IPS-20b (cell line): ENCODE results near the gene PRKG1.

ENCODE experiments used
- H3K27ac ChIP-seq: one replicate; pipeline ENCODE4 v1.5.1; 2013; ENCODE audit warnings: low read length
- H3K27me3 ChIP-seq: 2 replicates; pipeline ENCODE4 v1.6.1; 2013; ENCODE audit warnings: mild to moderate bottlenecking, low read length, inconsistent platforms; ENCODE audit not compliant: insufficient read depth
- H3K36me3 ChIP-seq: 2 replicates; pipeline ENCODE4 v1.6.1; 2013; ENCODE audit warnings: low read depth, mild to moderate bottlenecking, inconsistent platforms, low read length, moderate library complexity; ENCODE audit not compliant: insufficient read depth
- H3K4me1 ChIP-seq: 2 replicates; pipeline ENCODE4 v1.6.1; 2013; ENCODE audit warnings: mild to moderate bottlenecking, control low read depth, inconsistent platforms, low read length, moderate library complexity; ENCODE audit not compliant: insufficient read depth
- H3K4me3 ChIP-seq: 2 replicates; pipeline ENCODE4 v1.5.1; 2013; ENCODE audit warnings: mild to moderate bottlenecking, low read length, inconsistent platforms
- H3K9ac ChIP-seq: 2 replicates; pipeline ENCODE4 v1.6.1; 2013; ENCODE audit warnings: low read depth, mild to moderate bottlenecking, inconsistent platforms, low read length, moderate library complexity
- H3K9me3 ChIP-seq: 2 replicates; pipeline ENCODE4 v1.6.1; 2013; ENCODE audit warnings: mild to moderate bottlenecking, low read depth, low read length, inconsistent platforms; ENCODE audit not compliant: insufficient read depth

The PRKG1 gene

DNA sequence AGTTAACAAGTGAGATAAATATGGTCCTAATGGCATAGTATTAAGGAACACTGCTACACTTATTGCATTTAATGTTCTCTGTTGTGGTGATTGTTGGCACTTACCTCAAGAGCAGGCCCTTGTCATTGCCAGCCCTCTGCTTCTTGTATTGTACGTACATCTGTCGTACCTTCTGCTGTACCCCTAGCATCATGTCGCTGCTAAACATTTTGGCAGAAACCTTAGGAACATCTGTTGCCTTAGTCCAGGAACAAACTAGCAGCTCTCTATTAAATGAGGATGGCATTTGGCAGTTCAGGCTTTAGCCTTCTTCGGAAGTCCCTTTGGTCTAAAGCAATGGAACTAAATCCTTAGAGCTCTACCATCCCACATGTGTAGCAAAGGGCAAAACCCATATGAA lies 47.6 kb downstream of the PRKG1 start:
- no peaks in the 10 kb centered on the region for H3K36me3 ChIP-seq
- H3K4me1 ChIP-seq = no peaks in the 10 kb centered on the region
- no peak overlapping the region for H3K9ac ChIP-seq
- no peak overlapping the region for H3K27ac ChIP-seq
- no peak overlapping the region for H3K4me3 ChIP-seq
- H3K27me3 ChIP-seq = no peaks in the 10 kb centered on the region
- peaks cover 3% of the 10 kb centered on the region; the same call in 1 of the 2 replicates for H3K9me3 ChIP-seq

DNA sequence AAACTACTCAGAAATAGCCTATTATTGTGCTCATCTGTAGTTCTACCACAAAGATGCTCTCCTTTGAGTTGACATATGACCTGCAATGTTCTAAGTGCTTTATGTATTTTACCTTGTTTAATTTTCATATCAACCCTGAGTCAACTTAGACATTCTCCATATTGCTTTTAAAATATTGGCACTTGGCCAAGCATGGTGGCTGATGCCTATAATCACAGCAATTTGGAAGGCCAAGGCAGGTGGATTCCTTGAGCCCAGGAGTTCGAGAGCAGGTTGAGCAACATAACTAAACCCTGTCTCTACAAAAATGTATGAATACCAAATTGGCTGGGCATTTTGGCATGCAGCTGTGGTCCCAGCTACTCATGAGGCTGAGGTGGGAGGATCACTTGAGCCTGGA lies 50.6 kb downstream of the PRKG1 start:
- H3K4me3 ChIP-seq = no peak overlapping the region
- H3K9ac ChIP-seq = no peak overlapping the region

DNA sequence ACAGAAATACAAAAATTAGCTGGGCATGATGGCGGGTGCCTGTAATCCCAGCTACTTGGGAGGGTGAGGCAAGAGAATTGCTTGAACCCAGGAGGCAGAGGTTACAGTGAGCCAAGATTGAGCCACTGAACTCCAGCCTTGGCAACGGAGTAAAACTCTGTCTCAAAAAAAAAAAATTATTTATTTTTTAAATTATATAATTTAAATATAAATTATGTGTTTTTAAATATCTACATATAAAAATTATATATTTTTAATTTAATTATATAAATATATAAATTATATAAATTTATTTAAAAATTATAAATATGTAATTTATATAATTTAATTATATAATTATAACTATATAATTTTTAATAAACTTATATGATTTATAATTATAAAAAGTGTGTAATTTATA lies 51.2 kb downstream of the PRKG1 start:
- Histone ChIP-seq H3K4me3 (no peak overlapping the region), H3K9me3 (peaks cover 4% of the 10 kb centered on the region; the same call in 1 of the 2 replicates), H3K4me1 (no peaks in the 10 kb centered on the region), H3K27me3 (no peaks in the 10 kb centered on the region), H3K9ac (no peak overlapping the region), H3K27ac (no peak overlapping the region), H3K36me3 (no peaks in the 10 kb centered on the region)

More for the DNA sequence above, 50.6 kb downstream of the PRKG1 start:
- H3K4me1 ChIP-seq = no peaks in the 10 kb centered on the region
- no peaks in the 10 kb centered on the region for H3K36me3 ChIP-seq
- H3K27me3 ChIP-seq = no peaks in the 10 kb centered on the region
- peaks cover 4% of the 10 kb centered on the region; the same call in 1 of the 2 replicates for H3K9me3 ChIP-seq
- no peak overlapping the region for H3K27ac ChIP-seq

DNA sequence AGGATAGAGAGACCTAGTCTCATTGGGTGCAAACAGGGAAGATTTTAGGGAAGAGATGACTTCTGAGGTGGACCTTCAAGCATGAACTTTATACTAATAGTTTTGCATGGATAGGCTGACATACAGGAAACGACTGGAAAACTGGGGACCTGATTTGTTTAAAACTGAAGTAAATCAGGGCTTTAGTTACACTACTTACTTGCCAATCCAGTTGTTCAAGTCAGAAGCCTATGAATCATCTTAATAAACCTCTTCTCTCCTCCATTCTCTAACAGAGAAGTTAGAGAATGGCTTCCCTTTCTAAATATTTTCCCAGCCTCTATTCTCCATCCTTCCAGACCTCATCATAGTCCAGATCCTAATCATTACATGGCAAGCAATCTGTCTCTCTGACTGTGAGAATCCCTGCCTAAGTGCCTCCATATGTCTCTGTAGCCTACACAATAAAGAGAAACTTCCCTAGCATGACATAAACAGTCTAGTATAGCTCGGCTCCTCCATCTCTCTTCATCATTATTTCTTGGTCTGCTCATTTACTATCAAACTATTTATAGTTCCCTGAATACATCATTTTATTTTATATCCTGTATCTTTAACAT lies 55.8 kb downstream of the PRKG1 start:
- H3K4me3 ChIP-seq = no peak overlapping the region
- peaks cover 4% of the 10 kb centered on the region; the same call in 1 of the 2 replicates for H3K9me3 ChIP-seq
- H3K9ac ChIP-seq = no peak overlapping the region
- H3K27me3 ChIP-seq = no peaks in the 10 kb centered on the region
- H3K36me3 ChIP-seq = no peaks in the 10 kb centered on the region
- H3K27ac ChIP-seq = no peak overlapping the region
- H3K4me1 ChIP-seq = peaks cover under 1% of the 10 kb centered on the region; the same call in 1 of the 2 replicates

DNA sequence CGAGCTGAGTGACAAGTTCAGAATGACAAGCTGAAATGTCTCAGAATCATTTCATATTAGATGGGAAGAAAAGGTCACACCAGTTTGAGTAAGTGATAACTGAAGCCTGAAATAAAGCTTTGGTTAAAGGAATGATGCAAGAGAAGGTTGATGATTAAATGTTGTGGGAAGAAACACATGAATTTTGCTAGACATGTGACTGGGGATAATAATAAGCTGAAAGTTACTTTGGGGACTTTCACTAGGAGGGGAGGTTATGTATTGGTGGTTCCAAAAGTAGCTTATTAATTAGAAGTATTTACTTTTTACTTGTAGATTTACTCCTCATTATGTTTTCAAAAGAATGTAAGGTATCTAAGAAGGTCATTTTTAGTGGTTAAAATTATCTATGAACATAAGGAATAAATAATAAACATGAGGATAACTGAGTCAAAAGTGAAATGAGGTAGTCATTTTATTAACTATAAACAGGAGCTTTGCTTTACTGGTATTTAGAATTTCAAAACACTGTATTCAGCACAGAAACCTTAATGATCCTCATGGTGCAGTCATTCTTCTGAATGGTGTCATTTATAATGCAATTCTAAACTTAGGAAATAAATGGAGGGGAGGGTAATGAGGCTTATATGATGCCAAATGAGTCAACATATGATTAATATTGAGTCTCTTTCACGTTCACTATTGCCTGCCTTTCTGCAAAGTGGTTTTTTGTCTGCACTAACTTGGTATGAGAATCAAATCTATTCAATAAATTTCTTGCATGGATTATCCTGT lies 63.7 kb downstream of the PRKG1 start:
- no peak overlapping the region for H3K9ac ChIP-seq
- H3K27ac ChIP-seq = no peak overlapping the region
- no peaks in the 10 kb centered on the region for H3K9me3 ChIP-seq
- no peaks in the 10 kb centered on the region for H3K27me3 ChIP-seq
- peaks cover 6% of the 10 kb centered on the region; the same call in 1 of the 2 replicates for H3K4me1 ChIP-seq
- no peak overlapping the region for H3K4me3 ChIP-seq
- H3K36me3 ChIP-seq = no peaks in the 10 kb centered on the region

DNA sequence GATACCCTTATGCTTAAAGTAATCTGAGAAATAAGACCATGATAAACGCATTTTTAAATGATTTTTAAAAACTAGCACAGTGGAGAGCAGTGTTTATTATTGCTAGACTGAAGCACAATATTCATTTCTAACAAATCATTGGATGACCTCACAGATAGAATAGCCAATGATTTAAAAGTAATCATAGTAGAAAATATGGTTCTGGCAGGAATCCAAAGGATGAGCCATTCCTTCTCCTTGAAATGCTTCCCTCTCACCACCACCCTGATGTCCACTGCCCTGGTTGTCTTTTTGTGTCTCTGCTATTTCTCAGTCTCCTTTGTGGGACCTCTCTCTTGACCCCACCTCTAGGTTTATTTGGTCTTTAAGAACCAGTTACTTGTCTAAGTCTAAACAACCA lies 64.9 kb downstream of the PRKG1 start:
- no peaks in the 10 kb centered on the region for H3K36me3 ChIP-seq
- H3K4me3 ChIP-seq = no peak overlapping the region
- H3K9ac ChIP-seq = no peak overlapping the region
- peaks cover 6% of the 10 kb centered on the region; the same call in 1 of the 2 replicates for H3K4me1 ChIP-seq
- H3K27me3 ChIP-seq = no peaks in the 10 kb centered on the region
- H3K27ac ChIP-seq = no peak overlapping the region
- no peaks in the 10 kb centered on the region for H3K9me3 ChIP-seq

DNA sequence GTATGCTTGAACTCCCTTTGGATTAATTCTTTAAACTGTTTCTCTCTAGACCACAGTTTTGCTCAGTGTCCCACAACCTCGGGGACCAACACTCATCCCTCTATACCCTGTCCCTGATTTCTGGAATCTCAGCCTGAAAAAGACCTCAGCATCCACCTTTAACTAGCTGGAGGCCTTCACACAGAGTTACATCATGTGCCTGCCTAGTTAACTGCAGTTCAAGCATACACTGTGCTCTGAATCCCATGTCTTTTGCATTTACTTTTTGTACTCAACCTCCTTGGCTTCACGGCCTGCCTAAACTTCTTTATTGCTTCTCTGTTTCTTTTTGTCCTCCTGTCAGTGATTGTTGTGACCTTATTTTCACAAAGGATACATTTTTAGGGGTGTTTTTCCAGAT lies 66.7 kb downstream of the PRKG1 start:
- Histone ChIP-seq H3K27ac (no peak overlapping the region), H3K36me3 (no peaks in the 10 kb centered on the region), H3K4me3 (no peak overlapping the region), H3K9me3 (no peaks in the 10 kb centered on the region), H3K9ac (no peak overlapping the region), H3K4me1 (no peaks in the 10 kb centered on the region), H3K27me3 (no peaks in the 10 kb centered on the region)

DNA sequence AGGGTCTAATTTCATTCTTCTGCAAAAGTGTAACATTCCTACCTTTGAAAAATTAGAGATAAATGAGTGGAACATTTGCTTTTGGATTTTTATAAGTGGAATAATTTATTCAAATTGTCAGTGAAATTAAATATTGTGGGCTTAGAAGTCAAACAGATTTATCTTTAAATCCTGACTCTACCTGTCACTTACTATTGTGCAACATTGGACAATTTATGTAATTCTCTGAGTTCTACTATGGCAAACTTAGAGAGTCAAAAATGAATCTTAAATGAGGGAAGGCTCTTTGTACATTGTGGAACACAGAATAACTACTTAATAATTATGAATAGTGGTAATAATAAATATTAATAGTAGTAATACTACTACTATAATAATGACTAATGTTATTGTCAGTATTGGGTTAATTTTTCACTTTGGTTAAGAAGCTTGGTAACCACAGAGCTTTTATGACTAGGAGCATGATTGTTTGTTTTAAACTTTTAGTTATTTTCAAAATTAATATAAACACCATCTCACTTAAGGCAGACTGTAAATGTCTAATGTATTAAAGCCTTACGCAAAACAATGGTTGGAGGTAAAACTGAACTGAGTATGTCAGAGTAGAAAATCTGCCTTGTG lies 70.0 kb downstream of the PRKG1 start:
- Histone ChIP-seq H3K9ac (no peak overlapping the region), H3K4me1 (no peaks in the 10 kb centered on the region), H3K27me3 (no peaks in the 10 kb centered on the region), H3K4me3 (no peak overlapping the region), H3K36me3 (no peaks in the 10 kb centered on the region), H3K27ac (no peak overlapping the region), H3K9me3 (no peaks in the 10 kb centered on the region)

DNA sequence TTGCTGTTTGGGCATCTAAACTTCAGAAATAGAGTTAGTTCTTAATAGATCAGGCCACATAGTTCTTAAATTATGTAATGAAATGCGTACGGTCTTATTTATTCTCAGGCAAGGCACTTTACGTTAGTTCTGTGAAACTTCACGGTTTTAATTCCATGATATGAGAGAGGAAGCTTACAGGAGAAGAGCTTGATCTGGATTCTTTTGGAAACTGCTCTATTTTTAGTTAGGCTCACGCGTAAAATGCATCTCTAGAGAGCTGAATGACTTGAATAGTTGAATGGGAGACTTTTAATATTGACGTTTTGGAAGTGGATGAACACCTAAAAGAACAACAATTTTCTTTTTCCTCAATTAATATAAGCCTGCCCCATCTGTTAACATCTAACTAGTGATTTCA lies 71.1 kb downstream of the PRKG1 start:
- Histone ChIP-seq H3K4me3 (no peak overlapping the region), H3K36me3 (no peaks in the 10 kb centered on the region), H3K9me3 (no peaks in the 10 kb centered on the region), H3K27ac (no peak overlapping the region), H3K27me3 (no peaks in the 10 kb centered on the region), H3K4me1 (no peaks in the 10 kb centered on the region), H3K9ac (no peak overlapping the region)

DNA sequence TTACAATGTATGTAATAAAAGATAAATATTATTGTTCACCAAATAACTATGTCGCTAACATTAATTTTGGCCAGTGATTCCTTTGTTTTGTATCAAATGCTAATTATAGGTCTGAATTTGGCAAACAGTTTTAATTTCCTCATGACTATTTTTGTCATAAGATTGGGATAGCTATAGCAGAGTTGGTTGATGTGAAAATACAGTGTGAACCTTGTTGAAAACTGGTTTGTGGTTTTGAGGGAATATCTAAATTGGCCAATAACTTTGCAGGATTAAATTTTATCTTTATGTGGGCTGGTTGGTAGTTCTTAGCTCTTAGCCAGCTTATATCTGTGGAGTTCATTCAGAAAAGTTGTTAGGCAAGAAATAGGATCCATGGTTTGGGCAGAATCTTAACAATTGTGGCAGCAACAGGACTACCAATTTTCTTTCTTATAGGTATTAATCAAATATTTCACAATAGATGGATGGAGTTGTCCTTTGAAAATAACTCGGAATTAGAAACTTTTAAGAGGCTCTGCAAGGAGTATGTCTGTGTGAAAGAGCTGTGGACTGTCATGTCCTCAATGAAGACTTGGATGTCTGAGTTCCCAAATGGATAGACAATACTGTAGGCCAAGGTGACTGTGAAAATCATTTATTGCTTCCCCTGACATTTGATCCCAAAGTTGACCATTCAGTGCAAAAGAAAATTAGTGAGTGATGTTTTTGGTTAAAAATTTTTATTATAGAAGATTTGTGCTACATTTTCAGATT lies 73.5 kb downstream of the PRKG1 start:
- Histone ChIP-seq H3K36me3 (no peaks in the 10 kb centered on the region), H3K9me3 (no peaks in the 10 kb centered on the region), H3K4me1 (no peaks in the 10 kb centered on the region), H3K27ac (no peak overlapping the region), H3K4me3 (no peak overlapping the region), H3K27me3 (no peaks in the 10 kb centered on the region), H3K9ac (no peak overlapping the region)

DNA sequence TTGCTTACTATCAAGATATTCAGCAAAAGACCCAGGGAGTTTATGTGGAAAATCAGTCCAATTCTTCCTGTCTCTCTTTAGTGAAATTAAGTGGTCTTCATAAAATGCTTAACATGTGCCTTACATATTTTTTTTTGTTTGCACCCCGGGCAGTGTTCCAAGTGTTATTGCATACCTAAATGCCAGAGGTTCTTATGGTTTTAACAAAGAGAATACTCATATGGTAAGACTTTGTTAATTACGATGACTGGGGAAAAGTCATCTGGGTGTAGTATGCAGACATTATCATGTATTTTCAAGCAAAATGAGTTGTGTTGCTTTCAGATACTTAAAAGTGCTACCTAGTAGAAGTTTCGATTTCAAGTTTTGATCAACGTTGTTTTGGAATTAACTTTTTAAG lies 82.6 kb downstream of the PRKG1 start:
- no peak overlapping the region for H3K4me3 ChIP-seq
- no peaks in the 10 kb centered on the region for H3K9me3 ChIP-seq
- H3K9ac ChIP-seq = no peak overlapping the region
- H3K36me3 ChIP-seq = no peaks in the 10 kb centered on the region
- H3K4me1 ChIP-seq = peaks cover 7% of the 10 kb centered on the region; the same call in 1 of the 2 replicates
- H3K27ac ChIP-seq = no peak overlapping the region
- no peaks in the 10 kb centered on the region for H3K27me3 ChIP-seq
